ENCODE results near the gene GRIP2.

GRIP2 gene

GRCh38 chr3:14463330-14464140, 76.6 kb downstream of the GRIP2 start:
- DNase-seq, result no peak

GRCh38 chr3:14462738-14463137, 77.4 kb downstream of the GRIP2 start:
- DNase-seq, result no peak

GRCh38 chr3:14461748-14462324, 78.3 kb downstream of the GRIP2 start:
- DNase-seq, result no peak

GRCh38 chr3:14461006-14461747, 79.0 kb downstream of the GRIP2 start:
- no peak for DNase-seq

GRCh38 chr3:14460342-14461005, 79.7 kb downstream of the GRIP2 start:
- no peak for DNase-seq

- no peak for DNase-seq
Measured at GRCh38 chr3:14459787-14460186, 80.4 kb downstream of the GRIP2 start.

GRCh38 chr3:14459384-14459783, 80.8 kb downstream of the GRIP2 start:
- DNase-seq, result no peak

- DNase-seq, result no peak
Measured at GRCh38 chr3:14458434-14459275, 81.5 kb downstream of the GRIP2 start.

- no peak for DNase-seq
Measured at GRCh38 chr3:14457999-14458398, 82.1 kb downstream of the GRIP2 start.

- no peak for DNase-seq
Measured at GRCh38 chr3:14457481-14457880, 82.7 kb downstream of the GRIP2 start.

GRCh38 chr3:14456794-14457193, 83.3 kb downstream of the GRIP2 start:
- DNase-seq, result no peak

- DNase-seq, result no peak
Measured at GRCh38 chr3:14455571-14456317, 84.4 kb downstream of the GRIP2 start.

- no peak for DNase-seq
Measured at GRCh38 chr3:14454639-14455310, 85.4 kb downstream of the GRIP2 start.

- no peak for DNase-seq
Measured at GRCh38 chr3:14453876-14454638, 86.1 kb downstream of the GRIP2 start.

- DNase-seq, result no peak
Measured at GRCh38 chr3:14452740-14453710, 87.1 kb downstream of the GRIP2 start.

GRCh38 chr3:14451844-14452739, 88.0 kb downstream of the GRIP2 start:
- peak; percentile 20 to 73 for DNase-seq

- DNase-seq, result no peak
Measured at GRCh38 chr3:14450922-14451606, 89.1 kb downstream of the GRIP2 start.
